Chondrocyte (in vitro differentiated cells): Measurements from ENCODE around the gene CELF2. TPM values are rescaled to one million over a fixed set of nuclear protein-coding genes. Genes with fewer than 3 reads are reported as not detected.

ENCODE experiments used
- DNase-seq: peaks from one replicate; pipeline ENCODE4 v3.0.0; 2021; ENCODE audit warnings: mixed read lengths, low spot score
- H3K27ac Mint-ChIP-seq: one replicate; pipeline ENCODE4 v1.8.0; 2021; ENCODE audit warnings: mild to moderate bottlenecking, moderate library complexity, mixed read lengths; ENCODE audit not compliant: unreplicated experiment
- H3K27me3 Mint-ChIP-seq: 2 replicates; pipeline ENCODE4 v1.8.0; 2021; ENCODE audit warnings: low read depth, mixed read lengths
- H3K36me3 Mint-ChIP-seq: 2 replicates; pipeline ENCODE4 v1.8.0; 2021; ENCODE audit warnings: low read depth, mixed read lengths
- H3K4me1 Mint-ChIP-seq: 2 replicates; pipeline ENCODE4 v1.8.0; 2021; ENCODE audit warnings: low read depth, mild to moderate bottlenecking, mixed read lengths
- H3K4me3 Mint-ChIP-seq: one replicate; pipeline ENCODE4 v1.8.0; 2021; ENCODE audit warnings: mild to moderate bottlenecking, moderate library complexity, mixed read lengths; ENCODE audit not compliant: unreplicated experiment
- H3K9me3 Mint-ChIP-seq: 2 replicates; pipeline ENCODE4 v1.8.0; 2021; ENCODE audit warnings: low read depth, mixed read lengths
- total RNA-seq: library from RNA; stranded (reverse); gene quantifications from 3 replicates; pipeline ENCODE4 v1.2.1, GENCODE V29; 2021
- TF ChIP-seq, protein P1 (sequence below): fragments of 200-600 bp; sonication (generic); IDR thresholded peaks from 2 replicates; pipeline ENCODE4 v1.5.0; 2021; ENCODE audit warnings: antibody characterized with exemption, mild to moderate bottlenecking, moderate library complexity

Gene CELF2
- total RNA-seq, 1 donor from 2014 or later: 44.3 TPM

DNA sequence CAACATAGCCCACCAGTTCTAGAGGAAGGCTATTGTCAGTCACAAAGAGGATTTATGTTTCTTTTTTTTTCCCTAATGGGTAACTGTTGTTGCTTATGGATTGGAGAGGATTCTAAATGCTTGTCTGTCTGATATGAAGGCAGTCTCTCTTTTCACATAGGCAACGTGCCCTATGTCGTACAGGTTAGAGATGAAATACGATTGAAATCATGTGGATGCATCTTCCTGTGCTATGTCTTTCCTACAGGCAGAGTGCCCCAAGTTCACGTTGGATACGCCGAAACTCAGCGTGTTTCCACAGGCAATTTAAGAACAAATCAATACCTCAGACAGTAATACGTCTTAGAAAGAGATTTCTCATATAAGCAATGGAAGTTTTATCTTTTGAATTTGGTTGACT lies 93.8 kb downstream of the CELF2 start:
- no peak for DNase-seq
- H3K4me3 Mint-ChIP-seq: no peak overlapping the region
- H3K36me3 Mint-ChIP-seq: no peaks in the 10 kb centered on the region
- peaks cover 2% of the 10 kb centered on the region for H3K9me3 Mint-ChIP-seq
- TF ChIP-seq, protein P1, sequence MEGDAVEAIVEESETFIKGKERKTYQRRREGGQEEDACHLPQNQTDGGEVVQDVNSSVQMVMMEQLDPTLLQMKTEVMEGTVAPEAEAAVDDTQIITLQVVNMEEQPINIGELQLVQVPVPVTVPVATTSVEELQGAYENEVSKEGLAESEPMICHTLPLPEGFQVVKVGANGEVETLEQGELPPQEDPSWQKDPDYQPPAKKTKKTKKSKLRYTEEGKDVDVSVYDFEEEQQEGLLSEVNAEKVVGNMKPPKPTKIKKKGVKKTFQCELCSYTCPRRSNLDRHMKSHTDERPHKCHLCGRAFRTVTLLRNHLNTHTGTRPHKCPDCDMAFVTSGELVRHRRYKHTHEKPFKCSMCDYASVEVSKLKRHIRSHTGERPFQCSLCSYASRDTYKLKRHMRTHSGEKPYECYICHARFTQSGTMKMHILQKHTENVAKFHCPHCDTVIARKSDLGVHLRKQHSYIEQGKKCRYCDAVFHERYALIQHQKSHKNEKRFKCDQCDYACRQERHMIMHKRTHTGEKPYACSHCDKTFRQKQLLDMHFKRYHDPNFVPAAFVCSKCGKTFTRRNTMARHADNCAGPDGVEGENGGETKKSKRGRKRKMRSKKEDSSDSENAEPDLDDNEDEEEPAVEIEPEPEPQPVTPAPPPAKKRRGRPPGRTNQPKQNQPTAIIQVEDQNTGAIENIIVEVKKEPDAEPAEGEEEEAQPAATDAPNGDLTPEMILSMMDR: no peak
- peaks cover 5% of the 10 kb centered on the region for H3K4me1 Mint-ChIP-seq
- no peak overlapping the region for H3K27ac Mint-ChIP-seq
- H3K27me3 Mint-ChIP-seq: no peaks in the 10 kb centered on the region

DNA sequence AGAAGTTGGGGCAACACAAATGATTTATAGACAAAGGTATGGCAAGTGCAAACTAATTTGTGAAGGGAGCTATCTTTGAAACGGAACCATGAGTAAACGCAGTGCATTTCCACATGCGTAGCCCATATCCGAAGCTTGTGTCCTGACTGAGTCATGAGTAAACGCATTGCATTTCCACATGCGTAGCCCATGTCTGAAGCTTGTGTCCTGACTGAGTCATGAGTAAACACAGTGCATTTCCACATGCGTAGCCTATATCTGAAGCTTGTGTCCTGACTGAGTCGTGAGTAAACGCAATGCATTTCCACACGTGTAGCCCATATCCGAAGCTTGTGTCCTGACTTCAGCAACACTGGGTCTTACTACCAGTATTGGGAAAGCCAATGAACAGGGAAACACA lies 95.0 kb downstream of the CELF2 start:
- TF ChIP-seq, protein P1: no peak
- Mint-ChIP-seq H3K4me3 (no peak overlapping the region), H3K36me3 (no peaks in the 10 kb centered on the region), H3K9me3 (peaks cover 2% of the 10 kb centered on the region), H3K27ac (no peak overlapping the region), H3K27me3 (no peaks in the 10 kb centered on the region), H3K4me1 (peaks cover 5% of the 10 kb centered on the region)
- DNase-seq: no peak

DNA sequence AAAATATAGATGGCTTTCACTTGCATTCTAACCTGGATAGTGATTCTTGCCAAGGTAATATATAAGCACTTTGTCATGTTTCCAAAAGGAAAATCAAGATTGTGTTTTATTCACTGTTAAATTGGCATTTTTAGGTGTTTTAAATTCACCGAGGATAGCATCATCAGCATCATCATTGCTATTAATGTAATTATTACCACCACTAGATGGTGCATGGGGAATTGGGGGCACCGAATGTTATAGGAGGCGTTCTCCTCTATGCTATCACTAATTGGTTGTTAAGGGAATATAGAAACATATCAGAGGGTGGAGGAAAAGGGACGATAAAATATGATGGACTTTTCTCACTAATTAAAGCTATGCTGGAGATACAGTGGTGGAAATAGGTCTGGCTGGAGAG lies 95.5 kb downstream of the CELF2 start:
- TF ChIP-seq, protein P1: peak; percentile 54
- no peaks in the 10 kb centered on the region for H3K27me3 Mint-ChIP-seq
- H3K36me3 Mint-ChIP-seq: no peaks in the 10 kb centered on the region
- DNase-seq: no peak
- peaks cover 2% of the 10 kb centered on the region for H3K9me3 Mint-ChIP-seq
- H3K4me1 Mint-ChIP-seq: peaks cover 5% of the 10 kb centered on the region
- H3K4me3 Mint-ChIP-seq: no peak overlapping the region
- H3K27ac Mint-ChIP-seq: no peak overlapping the region

DNA sequence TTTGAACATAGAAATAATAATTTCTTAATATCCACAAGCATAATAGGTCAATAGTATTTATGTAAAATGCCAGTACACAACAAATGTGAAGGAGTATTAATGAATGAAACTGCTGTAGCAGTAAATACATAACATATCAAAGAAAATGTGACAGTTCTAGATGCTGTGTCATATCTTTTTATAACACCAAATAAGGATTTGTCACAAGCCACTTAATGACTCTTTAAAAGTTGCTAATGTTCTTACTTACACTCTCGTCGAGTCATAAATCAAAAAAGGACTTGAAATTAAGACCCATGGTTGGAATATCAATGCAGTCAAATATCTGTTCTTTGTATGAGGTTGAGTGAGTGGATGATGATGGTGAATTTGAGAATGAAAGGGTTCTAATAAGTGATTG lies 96.6 kb downstream of the CELF2 start:
- TF ChIP-seq, protein P1: no peak
- Mint-ChIP-seq H3K4me1 (peaks cover 5% of the 10 kb centered on the region), H3K27me3 (no peaks in the 10 kb centered on the region), H3K27ac (no peak overlapping the region), H3K36me3 (no peaks in the 10 kb centered on the region), H3K9me3 (peaks cover under 1% of the 10 kb centered on the region), H3K4me3 (no peak overlapping the region)
- DNase-seq: no peak

DNA sequence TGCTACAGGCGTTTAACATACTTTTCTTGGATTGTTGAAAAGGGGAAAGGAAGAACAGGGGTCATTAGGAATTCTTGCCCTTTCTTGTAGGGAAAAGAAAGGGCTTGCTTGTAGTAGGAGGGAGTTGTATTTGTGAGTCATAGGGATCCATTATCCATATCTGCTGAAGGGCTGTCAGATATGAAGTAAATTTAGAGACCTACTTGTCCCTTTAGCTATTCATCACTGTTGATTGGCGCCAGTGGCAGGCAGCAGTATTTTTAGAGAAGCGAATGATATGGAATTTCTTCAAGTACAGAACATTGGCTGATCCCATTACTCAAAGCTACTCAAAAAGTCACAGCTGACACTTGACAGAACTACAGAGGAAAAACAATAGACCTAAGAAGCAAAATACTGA lies 97.7 kb downstream of the CELF2 start:
- DNase-seq: no peak
- Mint-ChIP-seq H3K27me3 (no peaks in the 10 kb centered on the region), H3K4me3 (no peak overlapping the region), H3K36me3 (no peaks in the 10 kb centered on the region), H3K4me1 (peaks cover 5% of the 10 kb centered on the region), H3K27ac (no peak overlapping the region), H3K9me3 (no peaks in the 10 kb centered on the region)
- TF ChIP-seq, protein P1: no peak
